GM21360 (cell line): ENCODE data around the gene UCN2.
A peak's percentile ranks its signal among the peaks of the same experiment; 100 is the strongest.
"Not testable (repeated sequence)": the region's sequence is repeated elsewhere in the genome, so short reads cannot be mapped to it uniquely, and the experiment has no call there.

Source experiments
- ATAC-seq: cut with Tn5 transposase; IDR thresholded peaks from one replicate; pipeline ENCODE4 v1.9.1; 2021; ENCODE audit warnings: mild to moderate bottlenecking, moderate library complexity; ENCODE audit not compliant: unreplicated experiment

The UCN2 gene

DNA sequence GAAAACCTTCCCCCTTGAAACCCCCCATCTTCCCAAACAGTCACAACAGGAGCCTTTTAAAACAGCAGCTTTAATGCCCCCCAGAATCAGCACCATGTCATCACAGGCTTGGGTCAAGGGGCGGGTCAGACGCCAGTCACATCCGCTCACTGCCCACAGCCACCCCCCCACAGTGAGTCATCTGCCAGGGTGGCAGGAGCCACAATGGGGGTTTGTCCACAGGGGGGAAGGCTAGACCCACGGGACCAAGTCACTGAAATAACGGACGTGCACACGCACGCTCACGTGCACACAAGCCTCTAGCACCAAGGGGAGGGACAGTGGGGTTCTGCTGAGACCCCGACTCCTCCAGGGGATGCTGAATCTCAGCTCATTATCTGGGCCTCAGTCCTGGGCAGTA is 441 bp upstream of the UCN2 start:
- no peak for ATAC-seq

DNA sequence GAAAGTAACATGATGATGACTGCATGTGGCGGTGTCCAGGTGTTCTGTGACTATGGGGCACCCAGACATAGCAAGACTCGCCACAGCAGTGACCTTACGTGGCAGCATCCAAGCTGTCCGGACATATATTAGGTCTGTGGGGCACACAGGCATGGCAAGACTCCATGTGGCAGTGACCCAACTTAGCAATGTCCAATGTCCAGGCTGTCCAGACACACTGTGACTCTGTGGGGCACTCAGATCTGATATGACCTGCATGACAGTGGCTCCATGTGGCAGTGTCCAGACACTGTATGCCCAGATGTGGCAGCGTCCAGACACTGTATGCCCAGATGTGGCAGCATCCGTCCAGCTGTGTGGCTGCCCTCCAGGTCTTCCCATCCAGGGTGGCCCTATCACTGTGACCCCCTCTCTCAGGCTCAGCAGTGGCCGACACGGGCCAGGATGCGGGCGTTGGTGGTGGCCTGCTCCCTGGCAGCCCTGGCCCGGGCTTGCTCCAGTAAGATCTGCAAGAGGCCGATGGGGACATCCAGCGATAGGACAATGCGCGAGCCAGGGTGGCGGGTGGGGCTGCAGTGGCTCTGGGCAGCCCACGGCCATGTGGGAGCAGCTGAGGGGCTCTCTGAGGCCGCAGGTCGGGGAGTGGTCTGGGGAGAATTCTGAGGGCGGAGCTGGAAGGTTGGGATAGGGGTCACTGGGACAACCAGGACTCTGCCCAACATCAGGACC is 1.1 kb downstream of the UCN2 start:
- no peak for ATAC-seq

DNA sequence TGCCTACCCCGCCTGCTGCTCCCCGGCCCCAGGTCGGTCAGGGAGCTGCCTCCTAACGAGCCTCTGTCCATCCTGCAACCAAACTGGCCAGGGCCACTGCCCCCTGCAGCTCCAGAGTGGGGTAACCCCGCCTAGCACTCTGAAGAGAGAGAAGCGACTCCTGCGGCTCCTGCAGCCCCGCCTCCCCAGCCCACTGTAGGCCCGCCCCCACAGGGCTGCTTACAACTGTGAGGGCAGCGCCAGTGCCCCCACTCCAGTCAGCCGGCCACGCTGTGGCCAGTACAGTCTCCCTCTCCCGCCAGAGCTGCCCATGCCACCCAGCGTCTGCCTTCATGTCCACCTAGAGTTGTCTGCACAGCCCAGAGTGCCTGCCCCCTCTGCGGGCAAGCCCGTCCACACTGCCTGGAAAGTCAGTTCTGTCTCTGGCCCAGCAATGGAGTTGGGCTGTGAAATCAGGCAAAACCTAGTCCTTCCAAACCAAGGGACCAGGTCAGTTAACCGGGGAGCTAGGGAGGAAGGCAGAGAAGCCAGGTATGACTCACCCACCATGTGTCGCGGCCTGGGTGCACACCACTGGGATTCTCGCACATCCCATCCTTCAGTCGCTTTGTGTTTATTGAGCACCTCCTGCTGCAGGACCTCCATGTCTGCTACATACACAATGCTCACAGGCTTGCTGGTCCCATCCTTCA is 2.4 kb downstream of the UCN2 start:
- ATAC-seq, result no peak

DNA sequence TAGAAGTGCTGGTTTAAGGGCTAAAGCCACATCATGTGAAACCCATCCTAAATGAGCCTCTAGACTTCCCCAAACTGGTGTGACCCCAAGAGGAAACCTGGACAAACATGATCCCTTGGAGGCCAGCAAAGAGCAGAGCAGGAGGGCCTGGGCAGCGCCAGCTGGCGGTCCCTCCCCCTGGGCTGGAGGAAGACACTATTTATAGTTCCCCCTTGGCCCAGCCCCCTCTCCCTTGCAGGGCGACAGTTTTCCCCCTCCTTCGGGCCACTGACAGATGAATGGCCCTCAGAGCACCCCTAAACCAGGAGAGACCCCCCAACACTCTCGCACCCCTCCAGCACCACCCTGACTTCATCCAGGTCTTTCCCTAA is 2.9 kb downstream of the UCN2 start:
- no peak for ATAC-seq

DNA sequence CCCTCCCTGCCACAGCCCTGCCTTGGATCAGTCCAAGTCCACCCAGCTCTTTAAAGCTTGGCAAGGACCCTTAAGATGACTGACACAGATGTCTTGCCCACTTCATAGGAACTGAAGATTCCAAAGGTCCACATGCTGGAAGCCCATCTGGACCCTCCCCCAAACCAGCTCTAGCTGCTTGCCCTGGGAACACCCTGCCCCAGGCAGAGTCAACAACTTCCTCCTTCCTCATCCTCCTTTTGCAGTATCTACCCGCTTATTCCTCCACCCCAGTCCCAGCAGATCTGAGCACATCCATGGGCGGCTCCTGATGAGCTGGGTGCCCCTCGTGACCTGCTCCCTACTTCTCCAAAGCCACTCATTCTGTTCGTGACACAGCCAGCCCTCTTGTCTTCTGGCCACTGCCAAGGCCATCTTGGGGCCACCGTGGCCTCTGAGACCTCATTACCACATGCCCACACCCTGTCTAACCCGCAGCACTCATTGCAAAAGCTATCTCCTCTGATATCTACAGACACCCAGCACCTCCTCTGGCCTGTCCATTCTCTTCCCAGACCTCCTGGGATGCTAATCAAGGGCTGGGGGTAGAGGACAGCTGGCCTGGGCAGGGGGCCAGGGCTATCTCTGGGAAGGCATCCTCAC is 5.0 kb downstream of the UCN2 start:
- ATAC-seq, result no peak

DNA sequence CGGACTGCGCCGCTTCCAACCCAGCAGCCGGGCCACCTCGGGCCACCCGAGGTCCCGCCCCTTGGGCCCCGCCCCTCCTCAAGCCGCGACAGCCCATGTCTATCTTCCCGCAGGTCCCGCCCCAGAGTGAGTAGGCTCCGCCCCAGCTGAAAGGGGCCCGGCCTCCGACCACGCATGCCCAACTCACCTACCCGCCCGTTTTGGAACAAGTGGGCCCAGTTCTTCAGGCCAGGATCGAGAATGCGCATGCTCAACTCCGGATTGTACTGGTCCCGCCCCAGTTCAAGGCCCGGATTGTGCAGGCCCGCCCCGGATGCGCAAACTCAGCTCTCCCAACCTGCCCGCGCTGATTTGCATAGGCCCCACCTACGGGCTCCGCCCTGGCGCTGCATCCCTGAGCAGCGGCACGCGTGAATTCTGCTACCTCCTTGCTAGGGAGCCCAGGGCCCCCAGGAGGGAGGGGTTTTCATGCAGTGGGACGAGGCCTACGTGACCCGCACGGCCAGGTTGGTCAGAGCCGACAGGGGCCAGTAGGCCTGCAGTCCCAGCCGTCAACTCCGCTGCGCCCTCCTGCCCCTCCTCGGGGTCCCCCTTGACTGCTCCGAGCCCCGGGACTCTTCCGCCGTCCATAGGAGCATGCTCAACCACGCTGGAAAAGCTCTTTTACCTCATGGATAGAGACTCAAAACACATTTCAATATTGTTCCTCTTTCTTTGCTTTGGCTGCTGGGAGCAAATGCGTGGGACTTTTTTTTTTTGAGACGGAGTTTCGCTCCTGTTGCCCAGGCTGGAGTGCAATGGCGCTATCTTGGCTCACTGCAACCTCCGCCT is 6.6 kb downstream of the UCN2 start, which contains the start of gene PFKFB4:
PFKFB4 (minus strand) TSS at position 8 of the 831 bp plus-strand sequence. CDS start 26 bp downstream, outside the sequence.
- peak; percentile 76 for ATAC-seq

DNA sequence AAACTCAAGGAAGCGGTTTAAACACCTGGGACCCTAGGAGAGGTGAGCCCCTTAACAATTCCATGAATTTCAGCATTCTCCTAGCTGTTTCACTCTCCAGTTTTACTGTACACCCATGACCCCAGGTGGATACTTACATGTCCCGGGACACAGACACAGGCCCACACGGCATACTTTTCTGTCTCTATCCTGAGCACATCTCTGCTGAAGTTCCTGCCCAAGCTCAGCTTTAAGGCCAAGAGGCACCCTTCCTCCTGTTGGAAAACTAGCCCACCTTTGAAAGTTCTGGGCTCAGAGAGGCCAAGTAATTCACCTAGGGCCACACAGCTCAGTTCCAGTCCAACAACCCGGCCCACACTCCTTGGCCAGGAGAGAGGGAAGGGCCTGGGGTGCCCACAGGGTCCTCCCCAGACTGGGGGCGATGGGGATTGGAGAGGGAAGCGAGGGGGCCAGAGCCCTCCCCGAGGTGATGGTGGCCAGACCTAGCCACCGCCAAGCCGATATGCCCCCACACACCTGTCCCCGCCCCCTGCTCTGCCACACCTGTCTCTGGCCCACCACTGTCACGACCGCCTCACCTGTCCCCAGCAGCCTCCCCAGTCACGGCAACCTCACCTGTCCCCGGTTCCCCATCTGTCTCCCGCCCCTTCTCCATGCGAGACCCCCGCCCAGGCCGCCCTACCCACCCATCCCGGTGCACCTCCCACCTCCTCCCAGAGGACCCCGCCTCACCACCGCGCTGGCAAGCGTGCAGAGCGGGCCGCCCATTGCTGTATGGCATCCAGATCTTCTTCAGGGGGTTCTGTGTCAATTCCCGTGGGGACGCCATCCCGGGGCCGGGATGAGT is 7.4 kb downstream of the UCN2 start:
- ATAC-seq, result no peak

DNA sequence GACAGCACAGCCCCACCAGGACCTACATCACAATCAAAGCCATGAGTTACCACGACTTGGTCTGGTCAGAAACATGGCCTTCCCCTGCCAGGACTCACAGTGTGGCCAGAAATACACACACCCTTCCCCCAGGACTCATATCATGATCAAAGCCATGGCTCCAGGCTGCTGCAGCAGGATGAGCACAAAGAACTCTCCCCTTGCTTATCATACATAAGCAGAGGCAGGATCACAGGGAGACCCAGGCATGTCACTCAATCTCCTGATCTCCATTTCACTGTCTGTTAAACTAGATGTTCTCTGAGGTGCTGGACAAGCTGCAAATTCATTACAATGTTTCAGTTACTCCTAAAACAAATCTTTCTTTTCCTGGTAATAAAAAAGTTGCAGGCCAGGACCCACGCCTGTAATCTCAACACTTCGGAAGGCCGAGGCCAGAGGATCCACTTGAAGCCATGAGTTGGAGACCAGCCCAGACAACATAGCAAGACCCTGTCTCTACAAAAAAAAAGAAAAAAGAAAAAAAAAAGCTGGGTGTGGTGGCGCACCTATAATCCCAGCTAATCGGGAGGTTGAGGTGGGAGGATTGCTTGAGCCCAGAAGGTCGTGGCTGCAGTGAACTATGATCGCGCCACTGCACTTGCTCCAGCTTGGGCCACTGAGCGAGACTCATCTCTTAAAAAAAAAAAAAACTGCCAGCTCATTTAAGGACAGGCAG is 8.2 kb downstream of the UCN2 start:
- ATAC-seq, result no peak

DNA sequence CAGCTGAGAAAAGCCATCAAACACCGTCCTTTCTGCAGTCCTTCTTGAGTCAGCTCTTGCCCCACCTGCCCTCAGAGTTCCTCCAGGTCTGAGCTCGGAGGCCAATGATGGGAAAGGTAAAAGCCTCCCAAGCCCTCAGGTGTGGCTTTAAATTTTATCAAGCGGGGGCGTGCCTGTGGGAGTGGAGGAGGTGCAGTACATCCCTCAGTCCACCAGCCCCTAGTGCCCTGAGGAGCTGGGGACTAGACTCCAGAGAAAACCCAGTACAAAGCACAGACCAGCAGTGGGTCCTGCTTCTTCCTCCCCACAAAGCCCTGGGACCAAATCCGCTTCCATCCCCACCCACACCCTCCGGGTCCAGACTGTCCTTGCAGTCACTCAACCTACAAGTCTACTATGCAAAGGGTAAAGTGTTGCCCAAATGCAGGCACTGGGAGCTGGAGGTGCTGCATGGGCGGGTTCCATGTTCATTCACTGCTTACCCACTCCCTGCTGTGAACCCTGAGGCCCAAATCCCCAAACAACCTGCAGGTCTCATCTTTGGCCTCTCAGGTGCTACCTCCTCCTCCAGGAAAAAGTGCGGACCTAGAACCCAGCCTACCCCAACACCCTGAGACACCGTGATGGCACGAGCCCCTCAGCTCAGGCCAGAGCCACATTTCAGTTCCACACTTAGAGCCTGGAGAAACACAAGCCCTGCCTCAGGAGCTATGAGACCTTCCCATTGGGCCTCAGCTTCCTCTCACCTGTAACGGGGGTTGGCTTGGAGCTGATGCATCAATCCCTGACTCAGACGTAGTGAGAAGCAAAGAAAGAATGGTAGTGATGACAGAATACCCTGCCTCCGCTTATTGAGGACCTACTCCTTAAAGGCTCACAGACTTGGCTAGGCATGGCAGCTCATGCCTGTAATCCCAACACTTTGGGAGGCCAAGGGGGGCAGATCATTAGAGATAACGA is 9.4 kb downstream of the UCN2 start:
- ATAC-seq, result no peak

DNA sequence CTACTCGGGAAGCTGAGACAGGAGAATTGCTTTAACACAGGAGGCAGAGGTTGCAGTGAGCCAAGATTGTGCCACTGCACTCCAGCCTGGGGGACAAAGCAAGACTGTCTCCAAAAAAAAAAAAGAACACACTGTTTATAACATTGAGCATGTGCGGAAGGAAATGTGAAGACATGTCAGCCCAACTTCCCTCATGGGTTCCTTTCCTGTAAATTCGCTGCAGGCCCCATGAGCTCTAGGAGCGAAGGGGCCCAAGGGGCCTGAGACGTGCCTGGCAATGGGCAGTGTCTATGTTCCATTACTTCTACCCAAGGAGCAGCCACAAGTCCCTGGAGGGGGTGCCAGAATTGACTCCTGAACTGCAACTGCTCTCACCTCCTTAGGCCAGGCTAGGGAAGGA is 10.2 kb downstream of the UCN2 start:
- ATAC-seq, result no peak

DNA sequence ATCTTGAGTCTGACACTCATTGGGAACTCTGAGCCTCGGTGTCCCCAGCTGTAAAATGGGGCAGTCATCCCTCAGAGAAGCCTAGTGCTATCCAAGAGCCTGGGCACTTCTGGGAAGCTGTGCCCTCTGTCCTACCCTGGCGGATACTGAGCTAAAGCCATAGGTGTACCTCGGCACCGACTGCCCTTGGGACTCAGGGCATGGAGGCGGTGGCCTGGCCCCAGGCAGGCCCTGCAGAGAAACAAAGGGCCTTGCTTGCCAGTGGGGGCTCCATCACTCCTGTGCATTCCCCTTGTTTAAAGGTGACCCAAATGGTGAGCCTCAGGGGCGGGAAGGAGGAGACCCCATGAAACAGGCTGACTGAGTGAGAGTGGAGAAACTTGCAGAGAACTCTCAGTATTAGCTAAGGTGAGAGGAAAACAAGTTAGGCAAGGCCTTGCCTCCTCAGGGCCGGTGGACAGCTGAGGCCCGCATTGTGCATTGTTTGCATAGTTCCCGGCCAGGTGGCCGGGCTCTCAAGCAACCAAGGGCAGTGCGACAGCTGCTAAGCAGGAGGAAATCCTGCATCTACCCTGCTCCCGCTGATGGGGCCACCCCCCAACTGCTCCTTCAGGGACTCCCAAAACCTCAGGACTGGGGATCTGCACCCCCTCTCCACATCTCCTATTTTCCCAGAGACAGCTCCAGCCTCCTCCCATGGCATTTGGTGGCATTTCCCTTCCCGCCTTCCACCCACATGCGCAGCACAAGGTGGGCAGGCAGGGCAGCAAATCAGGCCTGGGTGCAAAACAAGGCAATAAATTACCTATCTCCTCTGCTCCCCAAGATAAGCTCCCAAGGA is 11.2 kb downstream of the UCN2 start:
- ATAC-seq, result no peak

DNA sequence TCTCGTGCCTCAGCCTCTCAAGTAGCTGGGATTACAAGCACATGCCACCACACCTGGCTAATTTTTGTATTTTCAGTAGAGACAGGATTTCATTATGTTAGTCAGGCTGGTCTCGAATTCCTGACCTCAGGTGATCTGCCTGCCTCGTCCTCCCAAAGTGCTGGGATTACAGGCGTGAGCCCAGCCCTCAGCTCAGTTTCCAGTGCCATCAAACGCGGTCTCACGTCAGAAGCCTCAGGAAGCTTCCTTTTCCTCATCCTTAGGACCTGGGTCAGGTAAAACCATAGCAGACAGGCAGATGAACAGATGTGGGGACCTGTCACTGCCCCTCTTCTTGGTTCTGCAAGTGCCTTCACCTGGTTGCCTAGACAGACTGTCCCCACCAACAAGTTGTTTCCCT is 11.9 kb downstream of the UCN2 start:
- ATAC-seq, result not testable (repeated sequence)

DNA sequence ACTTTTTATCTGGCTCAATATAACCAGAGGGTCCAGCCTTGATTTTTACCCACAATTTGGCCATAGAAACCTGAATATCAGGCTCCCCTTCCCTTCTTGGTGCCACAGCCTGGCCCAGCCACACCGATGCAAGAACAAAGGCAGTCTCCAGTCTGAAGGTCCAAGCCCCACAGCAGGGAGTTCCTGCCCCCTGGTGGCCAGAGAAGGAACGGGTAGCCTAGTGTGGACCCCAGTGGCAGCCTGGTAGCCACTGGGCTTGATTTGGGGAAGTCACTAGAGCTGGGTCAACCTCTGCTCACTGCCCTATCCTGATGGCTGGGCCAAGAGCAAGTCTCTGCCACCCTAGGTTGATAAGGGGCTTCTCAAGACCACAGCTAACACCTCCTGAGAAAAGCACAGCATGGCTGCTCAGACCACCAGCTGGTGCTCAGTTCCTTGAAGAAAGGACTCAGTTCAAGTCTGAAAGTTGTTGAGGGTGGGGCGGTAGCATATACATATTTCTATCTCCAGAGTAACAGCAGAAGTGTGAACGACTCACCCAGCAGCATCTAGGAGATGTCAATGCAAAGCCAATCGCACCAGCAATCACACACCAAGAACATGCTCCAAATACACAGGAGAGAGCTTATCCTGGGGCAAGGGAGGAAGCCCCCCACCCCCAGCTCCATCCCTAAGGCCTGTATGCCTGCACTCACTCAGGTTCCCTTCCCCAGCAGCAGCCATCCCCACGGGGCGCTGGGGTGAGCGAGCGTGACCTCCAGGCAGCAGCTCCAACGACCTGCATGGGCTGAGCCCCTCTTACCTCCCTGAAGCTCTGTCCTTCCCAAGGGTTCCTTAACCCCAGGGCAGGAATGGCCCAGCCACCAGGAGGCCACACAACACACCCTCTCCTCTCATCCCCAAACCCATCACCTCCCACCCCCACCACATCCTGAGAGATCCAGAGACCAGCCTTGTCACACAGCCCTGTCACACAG is 14.6 kb downstream of the UCN2 start:
- ATAC-seq, result peak; percentile 60

DNA sequence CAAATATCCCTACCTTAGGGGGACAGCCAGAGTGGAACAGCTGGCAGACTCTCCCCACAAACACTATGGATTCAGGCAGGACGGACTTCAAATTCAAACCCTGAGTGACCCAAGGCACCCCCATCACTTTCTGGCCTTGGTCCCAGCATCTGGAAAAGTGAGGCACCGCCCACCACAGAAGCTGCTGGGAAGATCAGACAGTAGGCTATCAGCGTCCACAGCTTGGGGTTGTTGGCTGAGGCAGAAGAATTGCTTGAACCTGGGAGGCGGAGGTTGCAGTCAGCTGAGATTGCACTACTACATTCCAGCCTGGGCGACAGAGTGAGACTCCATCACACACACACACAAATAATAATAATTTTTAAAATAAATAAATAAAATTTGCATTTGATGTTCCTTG is 15.5 kb downstream of the UCN2 start:
- ATAC-seq, result no peak

DNA sequence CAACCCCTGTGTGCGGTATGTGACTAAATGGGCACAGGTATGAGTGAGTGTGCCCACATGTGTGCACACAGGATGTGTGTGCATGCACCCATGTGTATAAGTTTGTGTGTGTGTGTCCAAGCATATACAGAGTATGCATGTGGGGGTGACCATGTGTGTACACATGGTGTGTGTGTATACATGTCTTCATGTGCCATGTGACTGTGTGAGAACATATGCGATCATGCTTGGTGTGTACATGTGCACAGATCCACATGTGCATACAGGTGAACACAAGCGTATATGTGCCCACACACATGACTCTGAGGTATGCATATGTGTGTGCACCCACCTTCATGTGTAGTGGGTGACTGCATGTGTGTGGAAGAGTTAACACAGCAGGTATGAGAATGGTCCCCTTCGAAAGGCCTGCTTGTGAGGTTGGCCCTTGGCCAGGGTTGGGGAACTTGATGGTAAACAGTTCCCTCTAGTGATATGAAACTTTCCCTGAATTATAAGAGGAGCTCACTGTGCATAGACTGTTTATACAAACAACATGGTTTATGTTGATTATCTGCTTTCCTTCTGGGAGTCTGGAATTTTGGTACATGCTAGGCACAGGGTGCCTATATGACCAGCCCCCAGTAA is 17.3 kb downstream of the UCN2 start:
- no peak for ATAC-seq

DNA sequence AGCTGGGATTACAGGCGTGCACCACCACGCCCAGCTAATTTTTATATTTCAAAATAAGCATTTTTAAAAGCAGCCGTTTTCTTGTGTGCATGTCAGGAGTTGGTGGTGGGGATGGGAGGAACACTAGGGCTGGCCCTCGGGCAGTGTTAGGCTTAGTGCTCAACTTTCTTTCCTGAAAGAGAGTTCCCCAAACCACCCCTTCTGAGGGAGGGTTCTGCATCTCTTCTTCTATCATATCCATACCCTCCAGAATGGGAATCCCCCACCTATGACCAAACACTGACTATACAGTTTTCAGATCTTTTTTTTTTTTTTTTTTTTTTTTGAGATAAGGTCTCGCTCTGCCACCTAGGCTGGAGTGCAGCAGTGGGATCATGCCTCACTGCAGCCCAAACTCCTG is 19.4 kb downstream of the UCN2 start:
- ATAC-seq, result no peak
